ENCODE measurements around the gene ANKRD16. TPM values are rescaled to one million over a fixed set of nuclear protein-coding genes. Genes with fewer than 3 reads are reported as not detected.
"Not testable (repeated sequence)": the region's sequence is repeated elsewhere in the genome, so short reads cannot be mapped to it uniquely, and the experiment has no call there.

The ANKRD16 gene
- total and polyA plus RNA-seq, 3 experiments from 2014 or later = 3.2 to 8.5 (median 7.2) TPM

- Histone ChIP-seq H3K4me3 (ENCODE audit: low read length) (no peak overlapping the region), H3K27ac (ENCODE audit: low read depth, low read length) (no peak overlapping the region), H3K9me3 (ENCODE audit: low read length) (no peaks in the 10 kb centered on the region), H3K27me3 (ENCODE audit: insufficient read depth, low read length, poor library complexity, severe bottlenecking) (no peaks in the 10 kb centered on the region), H3K36me3 (ENCODE audit: insufficient read depth, low read length) (no peaks in the 10 kb centered on the region), H3K4me1 (ENCODE audit: insufficient read depth, low read length) (no peaks in the 10 kb centered on the region)
- H3K4me1 Mint-ChIP-seq = peaks cover 4 to 6% (median 4%) of the 10 kb centered on the region in 3 donors
- CTCF ChIA-PET = interaction anchor here (3.8 kb wide), 1 partner anchor 242 kb away, joined by 22 read pairs; no protein-coding TSS in a partner anchor
- peaks cover 0 to 3% (median 0%) of the 10 kb centered on the region in 5 donors for H3K9me3 Mint-ChIP-seq
- peak overlapping the region in 1 of 7 donors; percentile 65 for H3K4me3 Mint-ChIP-seq
- POLR2A ChIA-PET = no interaction called here
- H3K27me3 Mint-ChIP-seq = no peaks in the 10 kb centered on the region
- DNase-seq = no peak
- H3K36me3 Mint-ChIP-seq = peaks cover 10 to 19% (median 13%) of the 10 kb centered on the region in 3 donors
- no peak overlapping the region for H3K27ac Mint-ChIP-seq
These were observed 18.1 kb downstream of the ANKRD16 start for GRCh38 chr10:5871596-5871995.

- ChIA-PET POLR2A (no interaction called here), CTCF (interaction anchor here (1.0 kb wide), 1 partner anchor 9 kb away, joined by 3 read pairs; no protein-coding TSS in a partner anchor)
- Mint-ChIP-seq H3K9me3 (peaks cover 0 to 3% (median 0%) of the 10 kb centered on the region in 5 donors), H3K4me1 (peaks cover 4 to 6% (median 4%) of the 10 kb centered on the region in 3 donors), H3K4me3 (no peak overlapping the region), H3K27me3 (no peaks in the 10 kb centered on the region), H3K27ac (no peak overlapping the region), H3K36me3 (peaks cover 5 to 7% (median 5%) of the 10 kb centered on the region in 3 donors)
- H3K4me3 ChIP-seq (ENCODE audit: low read length) = no peak overlapping the region
- no peaks in the 10 kb centered on the region for H3K4me1 ChIP-seq (ENCODE audit: insufficient read depth, low read length)
- no peak overlapping the region for H3K27ac ChIP-seq (ENCODE audit: low read depth, low read length)
- DNase-seq = no peak
- no peaks in the 10 kb centered on the region for H3K9me3 ChIP-seq (ENCODE audit: low read length)
- no peaks in the 10 kb centered on the region for H3K27me3 ChIP-seq (ENCODE audit: insufficient read depth, low read length, poor library complexity, severe bottlenecking)
- H3K36me3 ChIP-seq (ENCODE audit: insufficient read depth, low read length) = no peaks in the 10 kb centered on the region
These were observed 20.5 kb downstream of the ANKRD16 start for GRCh38 chr10:5869156-5869555.

GRCh38 chr10:5868383-5868782 is 21.3 kb downstream of the ANKRD16 start:
- CTCF ChIA-PET; H3K27ac ChIP-seq (ENCODE audit: low read depth, low read length); H3K36me3 ChIP-seq (ENCODE audit: insufficient read depth, low read length); POLR2A ChIA-PET; H3K9me3 ChIP-seq (ENCODE audit: low read length); H3K27me3 ChIP-seq (ENCODE audit: insufficient read depth, low read length, poor library complexity, severe bottlenecking); H3K4me1 ChIP-seq (ENCODE audit: insufficient read depth, low read length); H3K27ac Mint-ChIP-seq; H3K4me3 ChIP-seq (ENCODE audit: low read length); H3K4me3 Mint-ChIP-seq; H3K9me3 Mint-ChIP-seq; DNase-seq; H3K27me3 Mint-ChIP-seq; H3K36me3 Mint-ChIP-seq; H3K4me1 Mint-ChIP-seq: not testable (repeated sequence)

GRCh38 chr10:5867091-5867615 is 22.5 kb downstream of the ANKRD16 start:
- H3K4me3 ChIP-seq (ENCODE audit: low read length); H3K4me1 Mint-ChIP-seq; H3K4me3 Mint-ChIP-seq; H3K36me3 ChIP-seq (ENCODE audit: insufficient read depth, low read length); H3K27ac Mint-ChIP-seq; POLR2A ChIA-PET; H3K4me1 ChIP-seq (ENCODE audit: insufficient read depth, low read length); H3K36me3 Mint-ChIP-seq; H3K27me3 ChIP-seq (ENCODE audit: insufficient read depth, low read length, poor library complexity, severe bottlenecking); H3K9me3 ChIP-seq (ENCODE audit: low read length); H3K27me3 Mint-ChIP-seq; H3K9me3 Mint-ChIP-seq; CTCF ChIA-PET; H3K27ac ChIP-seq (ENCODE audit: low read depth, low read length); DNase-seq: not testable (repeated sequence)

- H3K27ac ChIP-seq (ENCODE audit: low read depth, low read length); H3K36me3 Mint-ChIP-seq; H3K4me1 ChIP-seq (ENCODE audit: insufficient read depth, low read length); H3K4me3 Mint-ChIP-seq; H3K27ac Mint-ChIP-seq; H3K27me3 ChIP-seq (ENCODE audit: insufficient read depth, low read length, poor library complexity, severe bottlenecking); H3K4me3 ChIP-seq (ENCODE audit: low read length); CTCF ChIA-PET; POLR2A ChIA-PET; H3K9me3 ChIP-seq (ENCODE audit: low read length); H3K27me3 Mint-ChIP-seq; DNase-seq; H3K36me3 ChIP-seq (ENCODE audit: insufficient read depth, low read length); H3K4me1 Mint-ChIP-seq; H3K9me3 Mint-ChIP-seq: not testable (repeated sequence)
These were observed 23.1 kb downstream of the ANKRD16 start for GRCh38 chr10:5866451-5867081.

GRCh38 chr10:5862981-5863685 is 26.6 kb downstream of the ANKRD16 start:
- H3K27ac Mint-ChIP-seq; H3K9me3 ChIP-seq (ENCODE audit: low read length); H3K36me3 Mint-ChIP-seq; H3K27me3 Mint-ChIP-seq; H3K27me3 ChIP-seq (ENCODE audit: insufficient read depth, low read length, poor library complexity, severe bottlenecking); POLR2A ChIA-PET; DNase-seq; H3K9me3 Mint-ChIP-seq; H3K4me3 Mint-ChIP-seq; H3K27ac ChIP-seq (ENCODE audit: low read depth, low read length); H3K4me1 Mint-ChIP-seq; H3K36me3 ChIP-seq (ENCODE audit: insufficient read depth, low read length); H3K4me1 ChIP-seq (ENCODE audit: insufficient read depth, low read length); H3K4me3 ChIP-seq (ENCODE audit: low read length): not testable (repeated sequence)
- CTCF ChIA-PET = interaction anchor here (0.9 to 1.2 kb wide), 2 partner anchors 9 to 11 kb away, joined by 3 to 5 read pairs; no protein-coding TSS in a partner anchor

GRCh38 chr10:5862360-5862961 is 27.2 kb downstream of the ANKRD16 start:
- H3K9me3 ChIP-seq (ENCODE audit: low read length) = no peaks in the 10 kb centered on the region
- Mint-ChIP-seq H3K27ac (no peak overlapping the region), H3K27me3 (no peaks in the 10 kb centered on the region), H3K4me1 (no peaks in the 10 kb centered on the region), H3K9me3 (no peaks in the 10 kb centered on the region), H3K36me3 (peaks cover 0 to 2% (median 2%) of the 10 kb centered on the region in 3 donors), H3K4me3 (no peak overlapping the region)
- no peak overlapping the region for H3K27ac ChIP-seq (ENCODE audit: low read depth, low read length)
- H3K27me3 ChIP-seq (ENCODE audit: insufficient read depth, low read length, poor library complexity, severe bottlenecking) = no peaks in the 10 kb centered on the region
- H3K4me3 ChIP-seq (ENCODE audit: low read length) = no peak overlapping the region
- H3K4me1 ChIP-seq (ENCODE audit: insufficient read depth, low read length) = no peaks in the 10 kb centered on the region
- H3K36me3 ChIP-seq (ENCODE audit: insufficient read depth, low read length) = no peaks in the 10 kb centered on the region
- CTCF ChIA-PET = interaction anchor here (0.9 kb wide), 1 partner anchor 10 kb away, joined by 5 read pairs; no protein-coding TSS in a partner anchor
- POLR2A ChIA-PET = no interaction called here
- DNase-seq = no peak

- Mint-ChIP-seq H3K36me3 (peaks cover 0 to 2% (median 2%) of the 10 kb centered on the region in 3 donors), H3K4me3 (no peak overlapping the region), H3K27me3 (peaks cover 0 to 4% of the 10 kb centered on the region in 2 donors), H3K4me1 (no peaks in the 10 kb centered on the region), H3K27ac (no peak overlapping the region), H3K9me3 (no peaks in the 10 kb centered on the region)
- Histone ChIP-seq H3K27ac (ENCODE audit: low read depth, low read length) (no peak overlapping the region), H3K27me3 (ENCODE audit: insufficient read depth, low read length, poor library complexity, severe bottlenecking) (no peaks in the 10 kb centered on the region), H3K4me1 (ENCODE audit: insufficient read depth, low read length) (no peaks in the 10 kb centered on the region), H3K36me3 (ENCODE audit: insufficient read depth, low read length) (no peaks in the 10 kb centered on the region), H3K9me3 (ENCODE audit: low read length) (no peaks in the 10 kb centered on the region), H3K4me3 (ENCODE audit: low read length) (no peak overlapping the region)
- POLR2A ChIA-PET = no interaction called here
- no peak for DNase-seq
- CTCF ChIA-PET = interaction anchor here (1.3 kb wide), 1 partner anchor 9 kb away, joined by 3 read pairs; no protein-coding TSS in a partner anchor
These were observed 29.6 kb downstream of the ANKRD16 start for GRCh38 chr10:5860066-5860465.

Measured in CD8-positive, alpha-beta memory T cell (primary cell).